Gastrocnemius medialis (tissue), 4 donors: ENCODE measurements around the gene ZC3H15.

ENCODE experiments used
- POLR2A ChIP-seq, 2 donors: fragments of 450-650 bp; IDR thresholded peaks; one replicate each; pipeline ENCODE4 v1.6.1; 2017; ENCODE audit warnings: antibody characterized with exemption in 2 of 2, mild to moderate bottlenecking in 2 of 2, moderate library complexity in 2 of 2
- TF ChIP-seq, protein P1 (sequence below), 5 experiments: fragments of 450-650 bp in 3 of 5; fragments of 200-600 bp in 2 of 5; sonication (generic) in 2 of 5; IDR thresholded peaks in 4 of 5; conservative IDR thresholded peaks in 1 of 5; 1 replicate in 4 of 5; 2 replicates in 1 of 5; pipeline ENCODE4 v1.5.1; 2016 to 2019; ENCODE audit warnings: antibody characterized with exemption in 5 of 5, mild to moderate bottlenecking in 3 of 5, moderate library complexity in 3 of 5

DNA sequence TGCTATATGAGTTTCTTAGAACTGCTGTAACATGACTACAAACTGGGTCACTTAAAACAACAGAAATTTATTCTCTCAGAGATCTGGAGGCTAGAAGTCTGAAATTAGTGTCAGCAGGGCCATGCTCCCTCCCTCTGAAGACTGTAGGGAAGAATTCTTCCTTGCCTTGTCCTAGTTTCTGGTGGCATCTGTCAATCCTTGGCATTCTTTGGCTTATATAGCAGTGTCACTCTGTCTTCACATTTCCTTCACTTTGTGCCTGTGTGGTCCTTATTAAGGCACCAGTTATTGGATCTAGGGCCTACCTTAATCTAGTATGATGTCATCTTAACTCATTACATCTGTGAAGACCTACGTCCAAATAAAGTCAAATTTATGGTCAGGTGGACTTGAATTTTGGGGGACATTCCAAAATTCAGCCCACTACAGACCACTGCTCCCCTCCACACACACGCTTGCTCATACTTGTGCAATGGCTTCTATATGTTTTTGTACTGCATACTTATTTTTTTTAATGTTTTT is 7.6 kb downstream of the ZC3H15 start:
- TF ChIP-seq POLR2A (IDR thresholded peaks at IDR 0.05), result no peak
- TF ChIP-seq, protein P1, sequence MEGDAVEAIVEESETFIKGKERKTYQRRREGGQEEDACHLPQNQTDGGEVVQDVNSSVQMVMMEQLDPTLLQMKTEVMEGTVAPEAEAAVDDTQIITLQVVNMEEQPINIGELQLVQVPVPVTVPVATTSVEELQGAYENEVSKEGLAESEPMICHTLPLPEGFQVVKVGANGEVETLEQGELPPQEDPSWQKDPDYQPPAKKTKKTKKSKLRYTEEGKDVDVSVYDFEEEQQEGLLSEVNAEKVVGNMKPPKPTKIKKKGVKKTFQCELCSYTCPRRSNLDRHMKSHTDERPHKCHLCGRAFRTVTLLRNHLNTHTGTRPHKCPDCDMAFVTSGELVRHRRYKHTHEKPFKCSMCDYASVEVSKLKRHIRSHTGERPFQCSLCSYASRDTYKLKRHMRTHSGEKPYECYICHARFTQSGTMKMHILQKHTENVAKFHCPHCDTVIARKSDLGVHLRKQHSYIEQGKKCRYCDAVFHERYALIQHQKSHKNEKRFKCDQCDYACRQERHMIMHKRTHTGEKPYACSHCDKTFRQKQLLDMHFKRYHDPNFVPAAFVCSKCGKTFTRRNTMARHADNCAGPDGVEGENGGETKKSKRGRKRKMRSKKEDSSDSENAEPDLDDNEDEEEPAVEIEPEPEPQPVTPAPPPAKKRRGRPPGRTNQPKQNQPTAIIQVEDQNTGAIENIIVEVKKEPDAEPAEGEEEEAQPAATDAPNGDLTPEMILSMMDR (IDR thresholded peaks at IDR 0.05 in 4 of 5, conservative IDR thresholded peaks at IDR 0.05 in 1 of 5), result no peak
